Measurements from ENCODE around the gene ELMO1. TPM values are rescaled to one million over a fixed set of nuclear protein-coding genes. Genes with fewer than 3 reads are reported as not detected.

The ELMO1 gene
- total and polyA plus RNA-seq, 2 experiments from 2014 or later, result 6.5 to 24.9 TPM

- DNase-seq (ENCODE audit: low spot score), result no peak
- H2AFZ ChIP-seq, result no peak overlapping the region
- H3K27ac ChIP-seq (ENCODE audit: low read depth), result no peak overlapping the region
- H4K20me1 ChIP-seq (replicated peaks; ENCODE audit: insufficient read depth), result no peaks in the 10 kb centered on the region
- no peaks in the 10 kb centered on the region for H3F3A ChIP-seq (replicated peaks; ENCODE audit: low read depth)
- H3K4me2 ChIP-seq, result no peak overlapping the region
- TF ChIP-seq ZNF462 (CRISPR knock-in tag; IDR thresholded peaks at IDR 0.05) (no peak), POLR2AphosphoS5 (IDR thresholded peaks at IDR 0.05; ENCODE audit: low read depth) (no peak), STAT1 (IDR thresholded peaks at IDR 0.05; ENCODE audit: unreplicated experiment) (no peak), REST (IDR thresholded peaks at IDR 0.05; ENCODE audit: unreplicated experiment) (no peak), ZNF331 (CRISPR knock-in tag; IDR thresholded peaks at IDR 0.05; ENCODE audit: low read depth) (no peak), EZH2phosphoT487 (IDR thresholded peaks at IDR 0.05; ENCODE audit: unreplicated experiment) (no peak), CREB1 (CRISPR knock-in tag; IDR thresholded peaks at IDR 0.05; ENCODE audit: low read depth) (no peak), EZH2 (IDR thresholded peaks at IDR 0.05; ENCODE audit: low read depth, unreplicated experiment) (no peak), ETS1 (IDR thresholded peaks at IDR 0.05) (no peak), JUNB (IDR thresholded peaks at IDR 0.05; ENCODE audit: unreplicated experiment) (no peak), CTCF (conservative IDR thresholded peaks at IDR 0.05; ENCODE audit: low read depth in 2 of 2) (no peak)
- H3K36me3 ChIP-seq (ENCODE audit: insufficient read depth), result no peaks in the 10 kb centered on the region
- no peak for ATAC-seq
- no peak overlapping the region for H3K4me3 ChIP-seq
- no peaks in the 10 kb centered on the region for H3K79me2 ChIP-seq (replicated peaks; ENCODE audit: insufficient read depth)
- Mint-ChIP-seq H3K27ac (no peak overlapping the region), H3K9me3 (no peaks in the 10 kb centered on the region), H3K4me3 (no peak overlapping the region), H3K36me3 (ENCODE audit: low read depth) (peaks cover 4% of the 10 kb centered on the region; the same call in 1 of the 3 replicates), H3K4me1 (peaks cover 18% of the 10 kb centered on the region), H3K27me3 (ENCODE audit: insufficient read depth, low read depth, poor library complexity) (peaks cover 3% of the 10 kb centered on the region)
- 0 out of 2 replicates have a peak, but pooled peaks cover 15% of the 10 kb centered on the region for H3K9me2 ChIP-seq (ENCODE audit: insufficient read depth)
- H3K4me1 ChIP-seq (ENCODE audit: insufficient read depth), result peaks cover 13% of the 10 kb centered on the region
- H3K27me3 ChIP-seq (ENCODE audit: insufficient read depth), result no peaks in the 10 kb centered on the region
Measured at GRCh38 chr7:37352251-37352880, 96.3 kb downstream of the ELMO1 start.

Data from GM23338 (cell line).